GM12873 (cell line): ENCODE measurements around the gene UNK.

Experiments used
- TF ChIP-seq, protein P1 (sequence below): IDR thresholded peaks from 2 replicates; pipeline ENCODE4 v1.5.1; 2012; ENCODE audit warnings: low read depth, mild to moderate bottlenecking, moderate library complexity, low read length, control low read depth; ENCODE audit not compliant: insufficient read depth; ENCODE audit errors: missing control alignments

UNK gene

GRCh38 chr17:75755990-75756389, 28.6 kb upstream of the UNK start:
- TF ChIP-seq, protein P1, sequence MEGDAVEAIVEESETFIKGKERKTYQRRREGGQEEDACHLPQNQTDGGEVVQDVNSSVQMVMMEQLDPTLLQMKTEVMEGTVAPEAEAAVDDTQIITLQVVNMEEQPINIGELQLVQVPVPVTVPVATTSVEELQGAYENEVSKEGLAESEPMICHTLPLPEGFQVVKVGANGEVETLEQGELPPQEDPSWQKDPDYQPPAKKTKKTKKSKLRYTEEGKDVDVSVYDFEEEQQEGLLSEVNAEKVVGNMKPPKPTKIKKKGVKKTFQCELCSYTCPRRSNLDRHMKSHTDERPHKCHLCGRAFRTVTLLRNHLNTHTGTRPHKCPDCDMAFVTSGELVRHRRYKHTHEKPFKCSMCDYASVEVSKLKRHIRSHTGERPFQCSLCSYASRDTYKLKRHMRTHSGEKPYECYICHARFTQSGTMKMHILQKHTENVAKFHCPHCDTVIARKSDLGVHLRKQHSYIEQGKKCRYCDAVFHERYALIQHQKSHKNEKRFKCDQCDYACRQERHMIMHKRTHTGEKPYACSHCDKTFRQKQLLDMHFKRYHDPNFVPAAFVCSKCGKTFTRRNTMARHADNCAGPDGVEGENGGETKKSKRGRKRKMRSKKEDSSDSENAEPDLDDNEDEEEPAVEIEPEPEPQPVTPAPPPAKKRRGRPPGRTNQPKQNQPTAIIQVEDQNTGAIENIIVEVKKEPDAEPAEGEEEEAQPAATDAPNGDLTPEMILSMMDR = no peak

GRCh38 chr17:75756451-75757085, 28.0 kb upstream of the UNK start:
- TF ChIP-seq, protein P1 = no peak

DNA sequence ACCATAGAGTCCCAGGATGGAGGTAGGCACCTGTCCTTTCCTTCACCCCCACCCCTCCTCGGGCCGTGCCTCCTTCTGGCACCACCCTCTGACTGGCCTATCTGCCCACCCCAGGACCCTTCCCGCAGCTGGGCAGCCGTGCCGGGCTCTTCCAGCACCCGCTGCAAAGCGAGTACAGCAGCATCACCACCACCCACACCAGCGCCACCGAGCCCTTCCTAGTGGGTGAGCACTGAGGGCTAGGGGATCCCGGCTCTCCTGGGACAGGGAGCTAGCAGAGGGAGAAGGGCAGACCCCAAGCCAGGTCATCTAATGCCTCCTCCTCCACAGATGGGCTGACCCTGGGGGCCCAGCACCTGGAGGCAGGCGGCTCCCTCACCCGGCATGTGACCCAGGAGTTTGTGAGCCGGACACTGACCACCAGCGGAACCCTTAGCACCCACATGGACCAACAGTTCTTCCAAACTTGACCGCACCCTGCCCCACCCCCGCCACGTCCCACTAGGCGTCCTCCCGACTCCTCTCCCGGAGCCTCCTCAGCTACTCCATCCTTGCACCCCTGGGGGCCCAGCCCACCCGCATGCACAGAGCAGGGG, 27.4 kb upstream of the UNK start:
- TF ChIP-seq, protein P1 = no peak

- TF ChIP-seq, protein P1 = peak; percentile 29
These were observed 26.3 kb upstream of the UNK start for GRCh38 chr17:75758131-75758905.

- TF ChIP-seq, protein P1 = no peak
These were observed 25.1 kb upstream of the UNK start for GRCh38 chr17:75759457-75759856.

DNA sequence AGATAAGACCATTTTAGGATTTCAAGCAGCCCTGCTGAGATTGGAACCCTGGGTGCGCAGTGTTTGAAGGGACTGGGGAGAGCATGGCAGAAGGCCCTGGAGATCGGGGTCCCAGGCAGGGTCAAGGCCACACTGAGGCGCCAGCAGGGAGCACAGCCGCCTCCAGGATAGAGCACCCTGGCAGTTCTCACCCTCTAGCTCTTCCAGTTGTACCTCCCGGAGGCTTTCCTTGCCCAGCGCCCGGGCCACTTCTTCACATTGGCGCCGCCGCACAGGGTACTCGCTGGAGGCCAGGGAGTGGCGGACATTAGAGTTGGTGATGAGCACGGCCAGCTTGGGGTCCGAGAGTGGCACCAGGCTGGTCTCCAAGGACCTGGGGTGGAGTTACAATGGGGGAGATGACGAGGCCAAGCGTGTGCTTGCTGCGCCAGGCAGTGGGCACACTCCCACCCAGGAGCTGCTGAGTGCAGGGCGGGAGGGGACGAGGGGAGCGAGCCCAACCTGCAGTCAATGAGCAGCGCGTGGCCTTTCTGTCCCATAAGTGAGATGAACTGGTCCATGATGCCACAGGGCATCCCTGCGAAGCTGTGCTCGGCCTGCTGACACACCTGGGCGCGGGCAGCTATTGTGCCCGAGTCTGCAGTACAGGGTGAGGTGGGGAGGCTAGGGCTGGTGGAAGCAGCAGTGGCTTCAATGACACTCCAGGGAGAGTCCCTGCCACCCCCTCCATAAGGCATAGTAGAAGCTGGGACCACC, 21.9 kb upstream of the UNK start:
- TF ChIP-seq, protein P1 = no peak

- TF ChIP-seq, protein P1 = no peak
These were observed 21.4 kb upstream of the UNK start for GRCh38 chr17:75763269-75763607.
